ENCODE measurements around the gene SRPX.

DNA sequence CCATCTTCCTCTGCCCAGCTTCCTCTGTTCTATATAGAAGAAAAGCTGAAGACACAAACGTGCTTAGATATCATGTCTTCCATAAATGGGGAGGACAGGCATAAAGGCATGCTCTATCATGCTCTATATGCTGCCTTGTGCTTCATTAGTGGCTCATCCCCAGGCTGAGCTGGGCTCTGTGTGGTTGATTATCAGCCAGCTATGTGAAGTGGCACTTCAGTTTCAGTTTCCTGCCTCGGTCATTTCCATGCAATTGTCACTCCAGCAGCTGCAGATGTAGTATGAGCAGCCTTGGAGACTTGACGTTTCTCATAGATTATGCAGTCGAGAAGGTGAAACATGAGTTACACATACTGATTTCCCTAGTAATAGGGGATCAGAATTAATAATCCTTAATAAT, 108.1 kb downstream of the SRPX start:
- TF ChIP-seq, protein P1, sequence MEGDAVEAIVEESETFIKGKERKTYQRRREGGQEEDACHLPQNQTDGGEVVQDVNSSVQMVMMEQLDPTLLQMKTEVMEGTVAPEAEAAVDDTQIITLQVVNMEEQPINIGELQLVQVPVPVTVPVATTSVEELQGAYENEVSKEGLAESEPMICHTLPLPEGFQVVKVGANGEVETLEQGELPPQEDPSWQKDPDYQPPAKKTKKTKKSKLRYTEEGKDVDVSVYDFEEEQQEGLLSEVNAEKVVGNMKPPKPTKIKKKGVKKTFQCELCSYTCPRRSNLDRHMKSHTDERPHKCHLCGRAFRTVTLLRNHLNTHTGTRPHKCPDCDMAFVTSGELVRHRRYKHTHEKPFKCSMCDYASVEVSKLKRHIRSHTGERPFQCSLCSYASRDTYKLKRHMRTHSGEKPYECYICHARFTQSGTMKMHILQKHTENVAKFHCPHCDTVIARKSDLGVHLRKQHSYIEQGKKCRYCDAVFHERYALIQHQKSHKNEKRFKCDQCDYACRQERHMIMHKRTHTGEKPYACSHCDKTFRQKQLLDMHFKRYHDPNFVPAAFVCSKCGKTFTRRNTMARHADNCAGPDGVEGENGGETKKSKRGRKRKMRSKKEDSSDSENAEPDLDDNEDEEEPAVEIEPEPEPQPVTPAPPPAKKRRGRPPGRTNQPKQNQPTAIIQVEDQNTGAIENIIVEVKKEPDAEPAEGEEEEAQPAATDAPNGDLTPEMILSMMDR (IDR thresholded peaks at IDR 0.05; ENCODE audit: insufficient read depth, low read length, poor library complexity, severe bottlenecking), result no peak
- no peak for TF ChIP-seq EZH2phosphoT487 (conservative IDR thresholded peaks at IDR 0.05; ENCODE audit: low read length)
